Ovary (tissue), 9 donors: ENCODE results near the gene TTC38. TPM values are rescaled to one million over a fixed set of nuclear protein-coding genes. Genes with fewer than 3 reads are reported as not detected.
A peak's percentile ranks its signal among the peaks of the same experiment; 100 is the strongest.

Source experiments
- DNase-seq, 5 donors: peaks; one replicate each; pipeline ENCODE4 v3.0.0-alpha.2; 2019 to 2020
- H3K27ac ChIP-seq, 2 donors: fragments of 200-600 bp; one replicate each; pipeline versions ENCODE4 v1.5.1 to v1.8.0; 2019 to 2022
- H3K27me3 ChIP-seq: fragments of 200-600 bp; one replicate; pipeline ENCODE4 v1.8.0; 2022
- H3K36me3 ChIP-seq: fragments of 200-600 bp; sonication (generic); one replicate; pipeline ENCODE4 v1.5.1; 2019
- H3K4me1 ChIP-seq: one replicate; pipeline ENCODE4 v1.8.1; 2013; ENCODE audit warnings: mild to moderate bottlenecking, moderate library complexity; ENCODE audit not compliant: insufficient read depth
- H3K4me3 ChIP-seq: fragments of 200-600 bp; sonication (generic); one replicate; pipeline ENCODE4 v1.5.1; 2017
- H3K9me3 ChIP-seq, 2 donors: fragments of 200-600 bp in 1 of 2; sonication (generic) in 1 of 2; one replicate each; pipeline versions ENCODE4 v1.5.1 to v1.8.1; 2013 to 2019; ENCODE audit warnings: mild to moderate bottlenecking in 1 of 2, moderate library complexity in 1 of 2
- CTCF ChIP-seq, 3 donors: fragments of 450-650 bp in 2 of 3; fragments of 200-600 bp in 1 of 3; IDR thresholded peaks; one replicate each; pipeline versions ENCODE4 v1.5.1 to v1.8.0; 2016 to 2022; ENCODE audit warnings: antibody characterized with exemption in 3 of 3, mild to moderate bottlenecking in 1 of 3
- EP300 ChIP-seq: sonication (generic); formaldehyde crosslinking; IDR thresholded peaks from one replicate; pipeline ENCODE4 v1.6.1; 2017; ENCODE audit warnings: antibody characterized with exemption
- POLR2A ChIP-seq: fragments of 450-650 bp; IDR thresholded peaks from one replicate; pipeline ENCODE4 v1.6.1; 2017; ENCODE audit warnings: antibody characterized with exemption, mild to moderate bottlenecking, moderate library complexity
- WGBS, 3 donors: extraction: QIAGEN DNeasy Blood & Tissue Kit in 1 of 3; methylation state at CpG; one replicate each; pipeline versions ENCODE4 v1.1.5 to v1.1.7; 2013 to 2017; 5-methylcytosine and 5-hydroxymethylcytosine counted together
- intact Hi-C, 4 donors: fragments of 100-400 bp; cut with DNase I; formaldehyde crosslinking; loops; one replicate each; pipeline versions ENCODE4 v1.11.0 to v1.15.1; 2022 to 2023
- polyA plus RNA-seq, 2 donors: library from polyadenylated mRNA; stranded (reverse); fragments of 200-250 nt in 1 of 2; fragments of 350-450 nt in 1 of 2; fragmentation: Illumina TruSeq in 1 of 2; extraction: RNeasy Lipid Tissue Mini Kit (QIAGEN cat#74804) in 1 of 2; gene quantifications; one replicate each; pipeline ENCODE4 v1.2.3, GENCODE V29; 2013 to 2014
- total RNA-seq, 7 donors: library from RNA; depleted of rRNA in 2 of 7; stranded (reverse); fragments of >200 nt in 2 of 7; fragmentation: NEBNext Ultra II Directional in 3 of 7; extraction: Animal tissue kit (Norgen Biotek cat#: 25700) in 3 of 7; gene quantifications; one replicate each; pipeline versions ENCODE4 v1.1.0 to v1.2.4, GENCODE V29; 2016 to 2023
- donor health status: DM: no; HTN: no; CAD: no; lungs with moderate emphysema.
- donor health status: DM: no; HTN: no; CAD: no.
- donor health status: Bipolar disorder and iron deficiency.
- donor health status: DM: yes; HTN: yes; CAD: no.
- donor health status: DM: no; HTN: no; CAD: no.
- donor health status: DM: yes; HTN: yes; CAD: no.

The TTC38 gene
- total and polyA plus RNA-seq, 9 donors = 27.3 to 58.3 (median 42.3) TPM

GRCh38 chr22:46293577-46294260 lies 25.9 kb downstream of the TTC38 start:
- no peak for DNase-seq
- Histone ChIP-seq H3K27ac (no peak overlapping the region), H3K27me3 (no peaks in the 10 kb centered on the region), H3K4me3 (no peak overlapping the region), H3K9me3 (no peaks in the 10 kb centered on the region), H3K36me3 (no peaks in the 10 kb centered on the region), H3K4me1 (peaks cover 5% of the 10 kb centered on the region)
- intact Hi-C loops = loop anchor here in 1 of 4 donors (10.0 kb wide), 1 partner anchor 299 kb away; no protein-coding TSS in a partner anchor
- 58 to 72% (median 65%) methylated on average over 11 of the region's 11 CpGs for WGBS, 3 donors
- no peak for TF ChIP-seq POLR2A

GRCh38 chr22:46294784-46295183 lies 27.0 kb downstream of the TTC38 start:
- Histone ChIP-seq H3K4me1 (peaks cover 5% of the 10 kb centered on the region), H3K9me3 (no peaks in the 10 kb centered on the region), H3K27ac (no peak overlapping the region), H3K4me3 (no peak overlapping the region), H3K27me3 (no peaks in the 10 kb centered on the region), H3K36me3 (no peaks in the 10 kb centered on the region)
- TF ChIP-seq POLR2A (no peak), CTCF (IDR thresholded peaks at IDR 0.05) (no peak), EP300 (no peak)
- no peak for DNase-seq
- 92 to 97% (median 93%) methylated on average over 2 of the region's 2 CpGs for WGBS, 3 donors
- intact Hi-C loops = loop anchor here in 1 of 4 donors (5.0 to 10.0 kb wide), 2 partner anchors 167 to 300 kb away; no protein-coding TSS in a partner anchor

- TF ChIP-seq POLR2A (no peak), EP300 (no peak), CTCF (IDR thresholded peaks at IDR 0.05) (no peak)
- no peaks in the 10 kb centered on the region for H3K9me3 ChIP-seq
- no peaks in the 10 kb centered on the region for H3K36me3 ChIP-seq
- H3K4me1 ChIP-seq = peaks cover 5% of the 10 kb centered on the region
- intact Hi-C loops = loop anchor here in 1 of 4 donors (5.0 to 10.0 kb wide), 2 partner anchors 168 to 301 kb away; no protein-coding TSS in a partner anchor
- H3K27ac ChIP-seq = peak overlapping the region in 1 of 2 donors; percentile 81
- 53 to 66% (median 57%) methylated on average over 4 of the region's 4 CpGs for WGBS, 3 donors
- no peak for DNase-seq
- no peaks in the 10 kb centered on the region for H3K27me3 ChIP-seq
- peak overlapping the region; percentile 44 for H3K4me3 ChIP-seq
These were observed 27.6 kb downstream of the TTC38 start for GRCh38 chr22:46295277-46295971.

- Histone ChIP-seq H3K9me3 (no peaks in the 10 kb centered on the region), H3K27me3 (no peaks in the 10 kb centered on the region), H3K4me3 (peak within 1 kb of the TSS; percentile 44), H3K36me3 (no peaks in the 10 kb centered on the region), H3K27ac (peak within 1 kb of the TSS; percentile 37 to 81), H3K4me1 (peaks cover 5% of the 10 kb centered on the region)
- 1 to 2% (median 1%) methylated on average over 76 of the region's 76 CpGs for WGBS, 3 donors
- DNase-seq = peak; percentile 96 to 98 (median 97)
- no peak for TF ChIP-seq POLR2A
- no peak for TF ChIP-seq CTCF (IDR thresholded peaks at IDR 0.05)
- intact Hi-C loops = loop anchor here in 1 of 4 donors (5.0 to 10.0 kb wide), 2 partner anchors 169 to 302 kb away; no protein-coding TSS in a partner anchor
These were observed 28.7 kb downstream of the TTC38 start, which contains the start of gene GTSE1 for GRCh38 chr22:46296257-46297150. TSS of gene GTSE1 (plus strand) at chr22:46296870. CDS start at chr22:46297401, 531 bp downstream.
